ENCODE data around the gene MB21D2.

MB21D2 gene

GRCh38 chr3:192825657-192826200 is 91.9 kb downstream of the MB21D2 start:
- Histone ChIP-seq H3K27me3 (no peaks in the 10 kb centered on the region), H3K4me3 (ENCODE audit: low read depth in 1 of 2, low read length in 1 of 2) (no peak overlapping the region), H3K36me3 (no peaks in the 10 kb centered on the region), H3K4me1 (ENCODE audit: control insufficient read depth in 1 of 2, insufficient read depth in 1 of 2, low read depth in 1 of 2, low read length in 1 of 2) (no peaks in the 10 kb centered on the region), H3K9me3 (no peaks in the 10 kb centered on the region), H3K27ac (no peak overlapping the region)
- TF ChIP-seq CTCF (IDR thresholded peaks at IDR 0.05): no peak

- no peak overlapping the region for H3K27ac ChIP-seq
- no peak overlapping the region for H3K4me3 ChIP-seq (ENCODE audit: low read depth in 1 of 2, low read length in 1 of 2)
- TF ChIP-seq CTCF (IDR thresholded peaks at IDR 0.05): no peak
- H3K4me1 ChIP-seq (ENCODE audit: control insufficient read depth in 1 of 2, insufficient read depth in 1 of 2, low read depth in 1 of 2, low read length in 1 of 2): no peaks in the 10 kb centered on the region
- no peaks in the 10 kb centered on the region for H3K9me3 ChIP-seq
- no peaks in the 10 kb centered on the region for H3K27me3 ChIP-seq
- no peaks in the 10 kb centered on the region for H3K36me3 ChIP-seq
Measured at GRCh38 chr3:192825216-192825615, 92.4 kb downstream of the MB21D2 start.

- H3K27me3 ChIP-seq: no peaks in the 10 kb centered on the region
- H3K4me3 ChIP-seq (ENCODE audit: low read depth in 1 of 2, low read length in 1 of 2): no peak overlapping the region
- no peaks in the 10 kb centered on the region for H3K36me3 ChIP-seq
- no peaks in the 10 kb centered on the region for H3K4me1 ChIP-seq (ENCODE audit: control insufficient read depth in 1 of 2, insufficient read depth in 1 of 2, low read depth in 1 of 2, low read length in 1 of 2)
- H3K9me3 ChIP-seq: no peaks in the 10 kb centered on the region
- H3K27ac ChIP-seq: no peak overlapping the region
- TF ChIP-seq CTCF (IDR thresholded peaks at IDR 0.05): no peak
Measured at GRCh38 chr3:192824313-192824712, 93.3 kb downstream of the MB21D2 start.

GRCh38 chr3:192821161-192821560 is 96.5 kb downstream of the MB21D2 start:
- no peak for TF ChIP-seq CTCF (IDR thresholded peaks at IDR 0.05)
- no peak overlapping the region for H3K4me3 ChIP-seq (ENCODE audit: low read depth in 1 of 2, low read length in 1 of 2)
- H3K9me3 ChIP-seq: no peaks in the 10 kb centered on the region
- no peak overlapping the region for H3K27ac ChIP-seq
- no peaks in the 10 kb centered on the region for H3K27me3 ChIP-seq
- H3K36me3 ChIP-seq: no peaks in the 10 kb centered on the region
- no peaks in the 10 kb centered on the region for H3K4me1 ChIP-seq (ENCODE audit: control insufficient read depth in 1 of 2, insufficient read depth in 1 of 2, low read depth in 1 of 2, low read length in 1 of 2)

GRCh38 chr3:192820161-192820560 is 97.5 kb downstream of the MB21D2 start:
- H3K9me3 ChIP-seq: no peaks in the 10 kb centered on the region
- no peak overlapping the region for H3K27ac ChIP-seq
- no peak for TF ChIP-seq CTCF (IDR thresholded peaks at IDR 0.05)
- H3K36me3 ChIP-seq: no peaks in the 10 kb centered on the region
- H3K27me3 ChIP-seq: no peaks in the 10 kb centered on the region
- no peak overlapping the region for H3K4me3 ChIP-seq (ENCODE audit: low read depth in 1 of 2, low read length in 1 of 2)
- no peaks in the 10 kb centered on the region for H3K4me1 ChIP-seq (ENCODE audit: control insufficient read depth in 1 of 2, insufficient read depth in 1 of 2, low read depth in 1 of 2, low read length in 1 of 2)

All from neutrophil (primary cell).